HG02970 (cell line): ENCODE results near the gene RAB12.

Source experiments
- ATAC-seq: cut with Tn5 transposase; IDR thresholded peaks from one replicate; pipeline ENCODE4 v1.9.1; 2021; ENCODE audit warnings: mild to moderate bottlenecking, moderate library complexity, moderate number of reproducible peaks; ENCODE audit not compliant: unreplicated experiment, low FRiP score

The RAB12 gene

DNA sequence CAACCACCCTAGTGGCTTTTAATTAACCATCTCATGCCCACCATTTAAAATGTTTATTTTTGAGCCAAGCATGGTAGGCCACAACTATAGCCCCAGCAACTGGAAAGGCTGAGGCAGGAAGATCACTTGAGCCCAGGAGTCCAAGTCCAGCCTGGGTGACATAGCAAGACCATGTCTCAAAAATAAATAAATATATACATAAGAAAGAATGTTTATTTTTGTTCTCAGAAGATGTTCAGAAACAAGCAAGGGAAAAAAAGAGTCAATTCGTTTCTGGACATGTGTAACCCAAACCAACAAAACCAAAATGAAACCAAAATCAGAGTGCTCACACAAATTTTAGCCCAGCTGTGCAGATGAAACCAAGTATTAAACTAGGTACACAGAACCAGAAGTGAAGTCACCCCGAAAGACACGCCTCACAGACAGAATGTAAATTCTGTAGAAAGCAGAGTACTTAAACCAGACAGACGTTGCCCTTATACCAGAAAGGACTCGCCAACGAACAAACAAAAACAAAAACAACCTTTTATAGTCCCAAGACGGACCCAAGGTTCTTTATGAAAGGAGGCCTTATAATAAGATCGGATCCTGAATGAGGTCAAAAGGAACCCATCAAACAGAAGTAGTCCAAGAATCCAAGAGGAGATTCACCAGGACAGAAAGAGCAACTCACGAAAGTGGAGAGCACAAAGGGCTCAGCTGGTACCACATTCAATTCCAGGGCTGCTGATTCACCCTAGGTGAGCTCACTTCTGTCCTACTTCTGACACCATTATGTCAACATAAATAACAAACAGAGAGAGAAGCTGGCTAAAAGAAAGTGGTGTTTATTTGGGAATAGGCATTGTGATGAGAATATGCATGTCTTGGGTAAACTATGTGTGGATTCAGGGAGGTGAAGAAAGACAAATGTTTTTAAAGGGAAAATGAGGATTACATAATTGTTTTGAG lies 64.3 kb downstream of the RAB12 start:
- ATAC-seq, result peak; percentile 80

DNA sequence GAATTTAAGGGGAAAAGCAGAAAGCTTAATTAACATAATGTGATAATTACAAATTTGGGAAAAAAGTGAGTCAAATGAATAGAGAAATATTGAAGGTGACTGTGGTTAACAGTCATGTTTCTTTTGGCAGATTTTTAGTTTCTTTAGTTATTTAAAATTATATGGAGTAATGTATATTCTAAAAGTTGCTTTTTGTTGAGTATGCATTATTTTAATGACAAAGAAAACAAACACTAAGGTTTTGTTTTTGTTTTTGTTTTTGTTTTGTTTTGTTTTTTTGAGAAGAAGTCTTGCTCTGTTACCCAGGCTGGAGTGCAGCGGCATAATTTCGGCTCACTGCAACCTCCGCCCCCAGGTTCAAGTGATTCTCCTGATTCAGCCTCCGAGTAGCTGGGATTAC lies 65.8 kb downstream of the RAB12 start:
- ATAC-seq, result no peak

DNA sequence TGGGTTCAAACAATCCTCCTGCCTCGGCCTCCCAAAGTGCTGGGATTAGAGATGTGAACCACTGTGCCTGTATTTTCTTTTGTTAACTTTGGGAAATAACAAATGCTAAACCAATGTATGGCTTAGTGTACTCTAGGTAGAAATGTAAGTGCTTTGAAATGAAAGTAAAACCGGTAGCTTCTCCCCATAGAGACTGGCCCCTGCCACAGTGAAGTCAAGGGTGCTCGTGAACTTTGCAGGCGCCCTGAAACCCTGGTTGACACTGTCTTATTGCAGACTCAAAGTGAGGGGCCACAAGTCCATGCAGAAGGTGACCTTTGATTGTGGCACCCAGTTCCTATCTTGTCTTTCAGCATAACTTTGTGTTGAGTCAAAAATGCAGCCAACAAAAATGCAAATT lies 72.0 kb downstream of the RAB12 start:
- no peak for ATAC-seq

DNA sequence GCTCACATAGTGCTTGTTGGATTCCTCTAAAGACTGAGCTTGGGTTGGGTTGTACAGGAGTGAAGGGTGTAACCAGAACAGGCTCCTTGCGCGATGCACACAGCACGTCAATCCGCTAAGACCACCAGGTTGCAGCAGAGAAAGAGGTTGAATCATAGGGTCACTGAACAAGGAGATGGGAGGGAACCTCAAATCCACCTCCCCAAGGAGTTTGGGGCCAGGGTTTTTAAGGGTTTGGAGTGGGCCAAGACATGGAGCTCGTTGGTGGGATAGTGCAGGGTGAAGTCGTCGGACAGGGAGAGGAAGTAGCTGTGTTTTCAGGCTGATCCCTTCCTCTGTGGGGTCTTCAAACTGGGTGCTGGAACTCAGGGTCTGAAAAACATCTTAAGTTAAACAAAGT lies 75.3 kb downstream of the RAB12 start:
- ATAC-seq, result no peak

DNA sequence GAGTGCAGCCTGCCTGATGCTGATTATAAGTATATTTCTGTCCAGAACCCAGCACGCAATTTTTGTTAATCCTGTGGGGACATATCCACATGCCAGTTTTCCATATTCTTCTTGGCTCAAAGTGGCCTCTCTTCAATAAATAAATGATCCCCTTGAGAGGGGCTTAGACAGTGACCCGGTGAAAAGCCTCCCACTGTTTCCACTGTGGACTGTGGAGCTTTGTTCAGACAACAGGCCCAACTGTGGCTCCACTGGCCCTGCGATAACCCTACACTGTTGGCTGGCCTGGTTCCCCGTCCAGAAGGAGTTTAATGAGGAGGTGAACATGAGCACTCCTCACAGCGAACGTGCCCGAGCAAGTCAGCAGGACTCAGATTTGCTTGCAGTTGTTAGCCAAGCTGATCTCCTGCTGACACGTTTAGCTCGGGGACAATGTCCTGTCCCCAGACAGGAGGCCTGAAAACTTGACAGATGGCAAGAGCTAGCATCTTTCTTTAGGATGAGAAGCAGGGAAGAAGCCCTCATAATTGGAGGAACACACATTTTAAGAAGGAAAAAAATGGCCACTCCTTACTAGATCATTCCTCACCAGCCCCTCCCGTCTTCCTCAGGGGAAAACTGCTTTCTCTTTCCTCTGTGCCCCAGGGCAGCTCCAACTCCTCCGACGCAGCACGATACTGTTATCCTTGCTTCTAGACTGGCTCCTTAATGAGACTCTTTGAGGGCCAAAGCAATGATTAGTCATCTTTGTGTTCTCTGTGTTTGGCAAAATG lies 76.1 kb downstream of the RAB12 start:
- no peak for ATAC-seq

DNA sequence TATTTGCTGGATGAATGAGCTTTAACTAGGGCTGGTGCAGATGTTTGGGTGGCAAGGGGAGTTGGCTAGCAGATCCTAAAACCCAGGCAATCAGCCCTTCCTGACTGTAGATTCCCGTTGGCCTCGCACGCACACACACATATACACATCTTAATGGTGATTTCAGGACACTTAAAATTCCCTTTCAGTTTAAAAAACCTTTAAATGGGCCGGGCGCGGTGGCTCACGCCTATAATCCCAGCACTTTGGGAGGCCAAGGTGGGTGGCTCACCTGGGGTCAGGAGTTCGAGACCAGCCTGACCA lies 76.6 kb downstream of the RAB12 start:
- no peak for ATAC-seq

DNA sequence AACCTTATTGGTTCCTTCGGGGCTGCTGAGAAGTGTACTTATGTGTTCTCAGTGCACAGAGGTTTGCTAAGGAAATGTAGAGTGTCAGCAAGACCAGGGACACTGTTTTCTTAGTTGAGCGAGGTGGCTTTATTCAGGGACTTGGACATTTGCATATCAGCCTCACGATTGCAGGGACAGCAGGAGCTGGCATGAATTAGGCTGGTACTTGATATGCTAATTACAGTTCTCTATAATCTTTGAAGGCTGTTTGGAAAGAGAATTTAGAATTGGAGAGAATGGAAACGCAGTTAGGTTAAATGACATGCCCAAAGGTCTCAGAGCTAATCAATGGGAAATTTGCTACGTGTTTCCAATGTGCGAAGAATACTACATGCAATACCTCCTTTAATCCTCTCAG lies 77.4 kb downstream of the RAB12 start:
- ATAC-seq, result no peak

DNA sequence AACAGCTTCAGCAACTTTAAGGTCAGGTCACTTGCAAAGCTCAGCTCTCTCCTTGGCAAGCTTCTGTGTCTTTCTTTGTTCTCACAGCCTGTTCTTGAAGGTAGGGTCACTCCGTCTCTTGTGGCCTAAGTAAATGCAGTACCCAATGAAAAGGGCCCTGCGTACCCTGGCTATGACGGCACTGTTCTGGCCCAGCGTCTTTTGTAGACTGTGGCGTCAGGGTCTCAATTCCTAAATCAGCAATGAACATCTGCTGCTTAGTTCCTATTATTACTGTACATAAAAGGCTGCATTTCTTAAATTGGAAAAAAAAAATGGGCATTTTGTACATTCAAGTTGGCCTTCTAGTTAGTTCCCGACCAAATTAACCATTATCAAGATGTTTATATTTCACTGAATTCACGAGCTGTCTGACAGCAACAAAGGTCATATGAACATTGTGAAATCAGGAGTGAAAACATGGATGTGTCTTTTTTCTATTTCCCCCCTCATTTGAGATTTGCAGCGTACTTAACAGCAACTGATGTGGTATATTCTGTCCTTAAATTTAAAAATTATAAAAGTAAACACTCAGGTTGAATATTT lies 79.1 kb downstream of the RAB12 start:
- ATAC-seq, result no peak

DNA sequence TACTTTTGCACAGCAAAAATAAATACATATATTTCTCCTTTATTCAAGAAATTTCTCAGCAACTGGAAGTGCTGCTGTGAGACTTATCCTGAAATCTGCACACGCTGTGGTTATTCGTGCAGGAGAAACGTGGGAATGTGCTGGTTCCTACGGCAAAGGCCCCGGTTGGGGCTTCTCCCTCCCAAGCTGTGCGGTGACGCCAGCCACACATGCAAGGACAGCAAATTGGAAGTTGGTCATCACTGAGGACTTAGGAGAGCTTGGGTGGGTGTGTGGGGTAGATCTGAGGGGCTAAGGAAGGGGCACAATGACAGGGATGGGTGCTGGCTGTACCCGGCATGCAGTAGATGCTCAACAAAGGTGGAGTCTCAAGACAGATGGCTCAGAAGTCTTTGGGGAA lies 79.6 kb downstream of the RAB12 start:
- no peak for ATAC-seq
